Measurements from ENCODE around the gene LONP2. TPM values are rescaled to one million over a fixed set of nuclear protein-coding genes. Genes with fewer than 3 reads are reported as not detected.

The LONP2 gene
- total and polyA plus RNA-seq, 10 of the 15 experiments (the other 5 are each of a cell fraction or from before 2014, with no cell fraction given), result 8.3 to 48.0 (median 34.8) TPM

- intact Hi-C loops (cut with micrococcal nuclease; ENCODE audit: unreplicated experiment) (loop anchor here (5.0 kb wide), 1 partner anchor 242 kb away; no protein-coding TSS in a partner anchor), in situ Hi-C loops (cut with MboI) (no loop called here)
- ChIA-PET CTCF (interaction anchor here (0.7 to 1.8 kb wide), 5 partner anchors 62 to 338 kb away, joined by 3 to 6 read pairs (median 4); no protein-coding TSS in a partner anchor), SMC1A (ENCODE audit: uncharacterized antibody, unreplicated experiment) (interaction anchor here (1.4 kb wide), 1 partner anchor 97 kb away, joined by 3 read pairs; no protein-coding TSS in a partner anchor), POLR2A (interaction anchor here (0.6 kb wide), 1 partner anchor 68 kb away, joined by 7 read pairs; no protein-coding TSS in a partner anchor), RAD21 (ENCODE audit: unreplicated experiment) (no interaction called here)
- Histone ChIP-seq H3K79me2 (ENCODE audit: control insufficient read depth, insufficient read depth, low read length) (no peaks in the 10 kb centered on the region), H3K9me3 (replicated peaks; ENCODE audit: control insufficient read depth, insufficient read depth, low read length) (peaks cover 13% of the 10 kb centered on the region), H3K36me3 (ENCODE audit: control insufficient read depth in 2 of 2, insufficient read depth in 2 of 2, low read length in 1 of 2) (peaks cover 7 to 15% of the 10 kb centered on the region in 2 experiments), H4K20me1 (ENCODE audit: control insufficient read depth, insufficient read depth) (no peaks in the 10 kb centered on the region), H3K27me3 (replicated peaks in 1 of 2; ENCODE audit: control insufficient read depth in 2 of 2, insufficient read depth in 2 of 2, low read length in 1 of 2) (no peaks in the 10 kb centered on the region), H3K4me1 (ENCODE audit: control insufficient read depth, insufficient read depth, low read length) (no peaks in the 10 kb centered on the region), H3K4me2 (ENCODE audit: control insufficient read depth, insufficient read depth) (no peak overlapping the region), H3K9ac (ENCODE audit: control insufficient read depth, insufficient read depth, low read length) (no peak overlapping the region), H3K4me3 (no peak overlapping the region), H3K27ac (ENCODE audit: control insufficient read depth, insufficient read depth) (no peak overlapping the region), H2AFZ (ENCODE audit: control insufficient read depth, low read depth, low read length) (no peak overlapping the region)
- ATAC-seq (peak; percentile 87), DNase-seq (ENCODE audit: low read depth, low spot score) (peak; percentile 25), FAIRE-seq (peak; percentile 85)
- no TSS peak for BruUV-seq (replicated peaks)
- 73% methylated on average over 4 of the region's 4 CpGs for WGBS (ENCODE audit: insufficient coverage, insufficient replicate concordance, low lambda C conversion rate, missing lambda C conversion rate)
- TF ChIP-seq SREBF1 (IDR thresholded peaks at IDR 0.05; ENCODE audit: low read length) (no peak), SP1 (IDR thresholded peaks at IDR 0.05; ENCODE audit: low read depth, low read length) (no peak), TARDBP (IDR thresholded peaks at IDR 0.05; ENCODE audit: borderline replicate concordance) (no peak), MTA2 (IDR thresholded peaks at IDR 0.05; ENCODE audit: low read depth) (peak; percentile 55; the same call in 1 of the 2 replicates), NR2F1 (conservative IDR thresholded peaks at IDR 0.05) (no peak), LARP7 (IDR thresholded peaks at IDR 0.05) (no peak), RFX5 (IDR thresholded peaks at IDR 0.05; ENCODE audit: low read depth, low read length) (no peak), NFYA (IDR thresholded peaks at IDR 0.05; ENCODE audit: borderline replicate concordance, low read depth, low read length) (no peak), RUNX3 (IDR thresholded peaks at IDR 0.05; ENCODE audit: low read length) (peak; percentile 75), RELA (IDR thresholded peaks at IDR 0.05; ENCODE audit: borderline replicate concordance, partially characterized antibody) (no peak), RB1 (IDR thresholded peaks at IDR 0.05; ENCODE audit: borderline replicate concordance) (no peak), NKRF (conservative IDR thresholded peaks at IDR 0.05) (no peak), TCF3 (IDR thresholded peaks at IDR 0.05; ENCODE audit: borderline replicate concordance, insufficient read depth, low read depth, low read length) (no peak), NFYB (IDR thresholded peaks at IDR 0.05; ENCODE audit: insufficient read depth, low read depth, low read length) (no peak), SREBF2 (IDR thresholded peaks at IDR 0.05; ENCODE audit: low read length) (no peak), POLR2A (IDR thresholded peaks at IDR 0.05; ENCODE audit: low read depth, low read length) (no peak), ZBTB33 (IDR thresholded peaks at IDR 0.05) (no peak), CTCF (IDR thresholded peaks at IDR 0.05 in 2 of 3, conservative IDR thresholded peaks at IDR 0.05 in 1 of 3; ENCODE audit: control insufficient read depth in 2 of 3, extremely low read depth in 1 of 3, insufficient read depth in 1 of 3, low read depth in 3 of 3, low read length in 3 of 3) (peak in 1 of 3 experiments; percentile 8; a peak in 1 of 6 replicates), TCF12 (IDR thresholded peaks at IDR 0.05; ENCODE audit: low read depth, low read length) (peak; percentile 51; the same call in 1 of the 2 replicates), BCL11A (IDR thresholded peaks at IDR 0.05; ENCODE audit: low read depth, low read length) (peak; percentile 42; the same call in 1 of the 2 replicates), ZNF274 (IDR thresholded peaks at IDR 0.05; ENCODE audit: insufficient read depth, insufficient read length) (no peak)
Measured at GRCh38 chr16:48284772-48285409, 40.8 kb downstream of the LONP2 start.
